ENCODE results near the gene CMIP.
A peak's percentile ranks its signal among the peaks of the same experiment; 100 is the strongest.

CMIP gene

DNA sequence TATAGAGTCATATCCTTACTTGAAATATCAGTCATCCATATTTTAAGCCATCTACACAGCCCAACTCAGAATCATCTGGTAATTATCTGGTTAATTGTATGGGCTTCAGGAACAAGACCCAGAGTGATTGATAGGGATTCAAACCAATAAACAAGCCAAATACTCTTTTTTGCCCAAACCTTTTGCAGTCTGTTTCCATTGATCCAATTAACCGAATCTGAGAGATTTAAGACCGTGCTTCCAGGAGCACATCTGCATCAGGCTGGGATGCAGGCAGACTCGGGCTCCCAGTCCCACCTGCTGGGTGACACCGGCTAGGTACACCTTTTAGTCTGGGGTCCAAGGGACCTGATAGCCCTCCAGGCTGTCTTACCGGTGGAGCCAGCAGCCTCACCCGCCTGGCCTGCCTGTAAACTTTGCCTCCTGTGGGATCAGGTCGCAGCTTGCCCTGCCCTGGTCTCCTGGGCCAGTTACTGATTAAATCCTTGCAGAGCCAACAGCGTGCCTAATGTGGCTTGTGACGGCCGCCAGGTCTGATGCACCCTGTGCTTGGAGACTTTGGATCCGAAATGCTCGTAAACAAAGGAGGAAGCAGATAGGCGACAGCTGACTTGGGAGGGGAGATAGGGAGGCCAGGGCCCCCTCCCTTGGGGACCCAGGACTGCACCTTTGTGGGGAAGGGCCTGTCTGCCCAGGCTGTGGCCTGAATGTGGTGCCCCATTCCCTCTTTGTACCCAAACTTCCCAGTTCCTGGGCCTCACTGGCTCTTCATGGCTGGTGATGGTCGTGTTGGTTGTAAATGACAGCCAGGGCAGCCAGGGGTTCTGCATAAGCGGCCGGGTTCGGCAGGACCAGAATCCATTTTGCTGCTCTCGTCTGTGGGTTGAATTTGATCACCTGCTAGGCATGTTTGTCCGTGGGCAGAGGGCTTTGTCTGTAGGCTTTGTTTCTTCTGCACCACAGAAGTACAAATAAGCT lies 3.8 kb downstream of the CMIP start:
- DNase-seq = no peak

GRCh38 chr16:81449241-81449640 lies 4.6 kb downstream of the CMIP start:
- DNase-seq = no peak

GRCh38 chr16:81449899-81450608 lies 5.4 kb downstream of the CMIP start:
- DNase-seq = no peak

GRCh38 chr16:81450783-81451491 lies 6.3 kb downstream of the CMIP start:
- no peak for DNase-seq

- peak; percentile 59 for DNase-seq
These were observed 7.4 kb downstream of the CMIP start for GRCh38 chr16:81451753-81452680.

GRCh38 chr16:81453091-81453728 lies 8.6 kb downstream of the CMIP start:
- no peak for DNase-seq

DNA sequence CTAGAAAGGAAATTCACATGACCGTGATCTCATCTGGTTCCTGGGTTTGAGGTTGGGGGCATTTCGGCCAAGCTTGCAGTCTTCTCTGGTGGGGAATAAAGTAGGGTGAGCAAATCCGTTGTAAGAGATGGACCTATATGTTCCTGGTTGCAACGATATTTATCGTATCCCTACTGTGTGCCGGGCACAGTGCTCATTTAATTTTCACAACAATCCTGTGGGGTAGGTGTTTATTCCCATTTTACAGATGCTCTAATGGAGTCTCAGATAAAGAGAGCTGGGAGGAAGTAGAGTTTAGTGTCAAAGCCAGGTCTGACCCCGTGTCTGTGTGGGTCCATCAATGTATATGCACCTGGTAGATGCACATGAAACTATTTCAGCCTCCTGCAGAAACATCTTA lies 9.4 kb downstream of the CMIP start:
- no peak for DNase-seq

- DNase-seq = no peak
These were observed 10.4 kb downstream of the CMIP start for GRCh38 chr16:81455006-81455405.

- DNase-seq = no peak
These were observed 11.3 kb downstream of the CMIP start for GRCh38 chr16:81455720-81456494.

DNA sequence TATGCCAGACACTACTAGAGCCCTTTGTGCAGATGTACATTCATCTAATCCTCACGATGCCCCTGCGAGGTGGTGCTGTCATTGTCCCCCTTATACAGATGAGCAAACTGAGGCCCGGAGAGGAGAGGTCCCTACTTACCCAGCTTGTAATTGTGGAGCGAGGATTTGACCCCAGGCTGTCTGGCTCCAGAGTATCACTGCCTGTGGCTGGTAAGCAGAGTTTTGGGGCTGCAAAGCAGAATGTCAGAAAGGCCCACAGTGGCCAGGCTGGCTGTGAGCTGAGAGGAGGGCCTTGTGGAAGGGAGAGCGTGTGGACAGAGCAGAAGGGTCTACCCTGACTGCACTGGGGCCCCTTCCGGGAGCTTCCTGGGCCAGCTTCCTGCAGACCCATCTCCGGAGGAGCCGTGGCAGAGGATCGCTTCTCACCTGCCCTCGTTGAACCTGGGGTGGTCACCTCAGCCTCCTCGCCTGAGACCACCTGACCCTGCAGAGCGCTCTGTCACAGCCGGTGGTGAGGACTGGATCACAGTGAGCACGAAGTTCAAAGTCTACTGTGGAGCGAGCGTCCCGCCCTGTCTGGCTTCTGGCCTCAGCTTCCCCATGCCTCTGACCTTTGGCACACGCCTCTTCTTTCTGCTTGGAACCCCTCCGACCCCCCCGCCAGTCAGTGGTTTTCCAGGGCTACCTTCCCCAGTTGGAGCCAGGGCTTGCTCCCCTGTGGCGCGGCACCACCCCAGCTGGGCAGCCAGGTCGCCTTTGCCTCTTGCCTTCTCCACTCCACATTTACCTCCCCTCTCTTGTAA lies 12.1 kb downstream of the CMIP start:
- no peak for DNase-seq

DNA sequence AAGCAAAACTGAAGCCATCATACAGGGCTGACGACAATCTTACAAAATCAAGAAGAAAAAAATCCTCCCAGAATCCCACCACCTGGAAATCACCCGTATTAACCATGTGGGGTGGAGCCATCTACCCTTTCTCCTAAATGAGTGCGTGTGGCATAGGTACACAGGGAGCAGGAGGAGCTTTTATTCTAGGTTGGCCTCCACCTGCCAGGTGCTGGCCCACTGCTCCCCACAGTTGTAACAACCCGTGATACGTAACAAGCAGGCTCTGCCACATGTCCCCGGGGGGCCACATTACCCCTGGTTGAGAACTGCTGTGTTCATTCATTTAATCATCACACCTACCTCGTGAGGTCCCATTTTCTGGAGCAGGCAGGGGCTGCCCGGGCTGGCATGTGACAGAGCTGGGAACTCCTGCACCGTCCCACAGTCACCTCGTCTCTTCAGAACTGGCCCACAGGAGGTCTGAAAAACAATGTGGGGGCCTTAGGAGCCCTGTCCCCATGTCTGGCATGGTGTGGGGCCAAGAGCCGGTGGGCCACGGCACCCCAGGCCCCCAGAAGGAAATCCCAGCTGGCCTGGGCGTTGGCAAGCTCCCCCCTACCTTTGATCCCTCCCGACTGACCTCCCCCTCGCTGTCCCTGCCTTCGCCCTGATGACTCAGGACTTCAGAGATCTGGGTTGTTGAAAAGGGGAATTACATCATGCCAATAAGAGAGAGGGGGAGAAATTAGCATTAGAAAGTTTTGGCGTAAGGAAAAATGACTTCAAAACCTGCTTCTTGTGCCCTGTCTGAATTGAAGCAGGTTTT lies 12.9 kb downstream of the CMIP start:
- no peak for DNase-seq

GRCh38 chr16:81458149-81458669 lies 13.6 kb downstream of the CMIP start:
- no peak for DNase-seq

GRCh38 chr16:81458827-81459598 lies 14.4 kb downstream of the CMIP start:
- DNase-seq = no peak

DNA sequence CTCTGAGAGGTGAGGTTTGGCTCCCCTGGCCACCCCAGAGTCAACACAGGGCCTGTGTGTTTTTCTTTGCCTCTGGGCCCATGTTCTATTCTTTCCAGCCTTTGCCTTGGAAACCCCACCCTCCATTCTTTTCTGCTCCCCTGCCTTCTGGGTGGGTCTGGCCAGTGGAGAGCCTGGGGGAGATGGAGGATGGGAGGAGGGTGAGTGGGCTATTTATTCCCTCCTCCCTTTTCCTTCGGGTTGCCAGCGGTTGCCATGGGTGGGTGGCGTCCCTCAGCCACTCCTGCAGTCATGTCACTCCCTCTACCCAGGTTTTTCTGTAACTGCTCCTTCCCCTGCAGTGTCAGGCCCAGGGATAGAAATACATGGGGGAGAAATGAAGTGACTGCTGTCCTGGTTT lies 15.5 kb downstream of the CMIP start:
- no peak for DNase-seq

DNA sequence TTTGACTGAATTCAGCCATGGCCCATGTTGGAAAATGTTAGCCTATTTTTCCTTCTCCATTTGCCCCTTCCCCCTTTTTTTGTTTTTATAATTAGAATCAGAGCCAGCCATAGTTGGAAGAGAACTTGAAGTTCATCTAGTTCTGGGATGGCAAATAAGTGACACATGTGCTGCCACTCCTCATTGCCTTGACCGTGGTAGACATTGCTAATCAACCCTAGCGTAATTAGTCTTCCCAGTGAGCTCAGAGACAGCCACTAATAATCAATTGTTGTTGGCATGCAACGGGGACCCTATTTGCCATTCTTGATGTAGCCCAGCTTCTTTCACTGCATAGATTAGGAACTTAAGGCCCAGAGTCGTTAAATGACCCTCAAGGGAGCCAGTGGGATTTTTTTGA lies 16.6 kb downstream of the CMIP start:
- no peak for DNase-seq

DNA sequence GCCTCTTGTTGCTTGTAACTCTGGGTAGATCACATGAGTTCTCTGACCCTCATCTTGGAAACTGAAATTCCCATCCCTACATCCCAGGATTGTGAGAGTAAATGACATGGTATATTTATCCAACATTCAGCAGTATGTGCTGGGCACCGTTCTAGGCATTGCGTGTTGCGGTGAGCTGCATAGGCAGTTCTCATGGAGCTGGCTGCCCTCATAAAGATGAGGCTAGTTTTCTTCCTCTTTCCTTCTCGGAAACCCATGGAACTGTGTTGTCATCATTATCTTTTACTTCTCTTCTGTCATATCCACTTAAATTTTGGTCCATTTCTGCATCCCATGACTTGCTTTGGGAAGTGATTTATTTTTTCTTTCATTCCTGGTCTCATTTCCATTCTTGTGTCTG lies 17.2 kb downstream of the CMIP start:
- DNase-seq = no peak

DNA sequence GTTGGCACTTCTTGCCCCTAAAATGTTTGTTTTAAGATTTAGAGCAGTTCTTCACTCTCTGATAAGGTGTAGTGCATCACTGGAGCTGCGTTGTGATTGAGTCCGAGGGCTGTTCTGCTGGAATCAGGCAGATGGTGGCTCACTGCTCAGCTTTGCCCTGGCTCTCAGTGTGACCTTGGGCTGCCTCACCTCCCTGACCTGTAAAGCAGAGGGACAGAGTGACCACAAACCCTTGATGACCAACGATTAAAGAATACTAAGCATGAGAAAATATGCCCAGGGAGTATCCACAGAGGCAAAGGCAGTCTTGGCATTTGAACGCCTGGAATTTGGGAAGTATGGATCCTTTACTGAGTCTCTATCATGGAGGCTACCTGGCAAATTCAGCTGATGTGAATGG lies 18.1 kb downstream of the CMIP start:
- DNase-seq = no peak

DNA sequence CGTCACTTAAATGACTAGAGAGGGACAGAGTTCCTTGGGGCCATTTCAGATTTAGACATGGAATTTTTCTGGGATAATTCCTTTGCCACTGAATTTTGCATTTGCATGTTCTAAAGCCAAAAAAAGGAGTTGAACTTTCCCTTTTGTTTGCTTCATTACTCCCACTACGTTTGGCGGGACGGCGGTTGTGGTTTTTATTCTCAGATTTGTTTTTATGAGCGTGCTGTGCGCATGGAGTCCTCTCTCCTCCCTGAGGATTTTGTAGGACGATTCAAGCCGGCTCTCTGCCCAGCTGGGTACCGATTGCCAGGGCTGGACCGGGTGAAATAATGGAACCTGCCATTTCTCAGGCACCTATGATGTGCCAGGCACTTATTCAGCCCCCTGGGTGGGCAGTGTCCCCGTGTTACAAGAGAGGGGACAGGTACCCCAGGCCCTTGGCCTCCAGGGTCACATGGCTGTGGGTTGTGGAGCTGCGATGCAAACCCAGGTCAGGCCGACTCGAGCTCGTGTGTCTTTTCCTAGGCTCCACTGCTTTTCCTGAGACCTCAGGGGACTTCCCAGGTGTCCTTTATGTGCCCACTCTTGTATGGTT lies 18.8 kb downstream of the CMIP start:
- DNase-seq = no peak
